ENCODE results near the gene ITPR1. TPM values are rescaled to one million over a fixed set of nuclear protein-coding genes. Genes with fewer than 3 reads are reported as not detected.
"Not testable (repeated sequence)": the region's sequence is repeated elsewhere in the genome, so short reads cannot be mapped to it uniquely, and the experiment has no call there.

ITPR1 gene
- total RNA-seq, 1 experiment from 2014 or later = 36.4 TPM

GRCh38 chr3:4593014-4593413 lies 99.9 kb downstream of the ITPR1 start:
- DNase-seq (ENCODE audit: low read depth) = no peak

- DNase-seq (ENCODE audit: low read depth) = no peak
These were observed 102.6 kb downstream of the ITPR1 start for GRCh38 chr3:4595710-4596113.

- DNase-seq (ENCODE audit: low read depth) = no peak
These were observed 103.5 kb downstream of the ITPR1 start for GRCh38 chr3:4596612-4597011.

- DNase-seq (ENCODE audit: low read depth) = no peak
These were observed 104.2 kb downstream of the ITPR1 start for GRCh38 chr3:4597208-4597985.

GRCh38 chr3:4598232-4598631 lies 105.1 kb downstream of the ITPR1 start:
- DNase-seq (ENCODE audit: low read depth) = not testable (repeated sequence)

GRCh38 chr3:4599612-4600011 lies 106.5 kb downstream of the ITPR1 start:
- DNase-seq (ENCODE audit: low read depth) = no peak

GRCh38 chr3:4600493-4600892 lies 107.3 kb downstream of the ITPR1 start:
- DNase-seq (ENCODE audit: low read depth) = no peak

GRCh38 chr3:4601892-4602291 lies 108.7 kb downstream of the ITPR1 start:
- no peak for DNase-seq (ENCODE audit: low read depth)

- no peak for DNase-seq (ENCODE audit: low read depth)
These were observed 111.5 kb downstream of the ITPR1 start for GRCh38 chr3:4604693-4605092.

- no peak for DNase-seq (ENCODE audit: low read depth)
These were observed 113.8 kb downstream of the ITPR1 start for GRCh38 chr3:4606911-4607310.

- DNase-seq (ENCODE audit: low read depth) = no peak
These were observed 120.2 kb downstream of the ITPR1 start for GRCh38 chr3:4613366-4613765.

- DNase-seq (ENCODE audit: low read depth) = no peak
These were observed 120.9 kb downstream of the ITPR1 start for GRCh38 chr3:4614070-4614469.

GRCh38 chr3:4614927-4615326 lies 121.8 kb downstream of the ITPR1 start:
- no peak for DNase-seq (ENCODE audit: low read depth)

- DNase-seq (ENCODE audit: low read depth) = no peak
These were observed 122.6 kb downstream of the ITPR1 start for GRCh38 chr3:4615750-4616149.

- no peak for DNase-seq (ENCODE audit: low read depth)
These were observed 130.4 kb downstream of the ITPR1 start for GRCh38 chr3:4623421-4623999.

GRCh38 chr3:4627651-4628375 lies 134.7 kb downstream of the ITPR1 start:
- no peak for DNase-seq (ENCODE audit: low read depth)

GRCh38 chr3:4629095-4630007 lies 136.2 kb downstream of the ITPR1 start:
- DNase-seq (ENCODE audit: low read depth) = no peak

GRCh38 chr3:4633078-4634004 lies 140.2 kb downstream of the ITPR1 start:
- peak; percentile 66 for DNase-seq (ENCODE audit: low read depth)

- no peak for DNase-seq (ENCODE audit: low read depth)
These were observed 141.7 kb downstream of the ITPR1 start for GRCh38 chr3:4634894-4635293.

- no peak for DNase-seq (ENCODE audit: low read depth)
These were observed 144.1 kb downstream of the ITPR1 start for GRCh38 chr3:4637265-4637664.
